HEK293 (cell line): ENCODE measurements around the gene XIRP1.

ENCODE experiments used
- CTCF ChIA-PET: fragments of 350-600 bp; formaldehyde crosslinking; extraction: SDS; loops from one replicate; lab custom pipeline; 2021; ENCODE audit warnings: antibody characterized with exemption; lab: Yijun Ruan, JAX
- POLR2A ChIA-PET: fragments of 300-600 bp; formaldehyde crosslinking; extraction: SDS; loops from one replicate; lab custom pipeline; 2020; ENCODE audit warnings: antibody characterized with exemption, inconsistent platforms; lab: Yijun Ruan, JAX
- H3K27ac ChIP-seq: fragments of 200-500 bp; sonication (Bioruptor generic); 2 replicates; pipeline ENCODE4 v1.5.1; 2014; ENCODE audit warnings: low read depth, low read length, control low read depth, inconsistent platforms; ENCODE audit errors: extremely low read depth
- H3K36me3 ChIP-seq, 2 experiments: fragments of 200-500 bp in 1 of 2; sonication (Bioruptor generic) in 1 of 2; 1 replicate in 1 of 2; 2 replicates in 1 of 2; pipeline ENCODE4 v1.5.1; 2014 to 2017; ENCODE audit warnings: inconsistent platforms in 2 of 2, low read length in 2 of 2; ENCODE audit not compliant: control insufficient read depth in 2 of 2, insufficient read depth in 1 of 2
- H3K4me1 ChIP-seq: fragments of 200-500 bp; sonication (Bioruptor generic); 2 replicates; pipeline ENCODE4 v1.5.1; 2014; ENCODE audit warnings: mild to moderate bottlenecking, low read length, inconsistent platforms; ENCODE audit not compliant: control insufficient read depth, insufficient read depth
- H3K4me3 ChIP-seq: 2 replicates; pipeline ENCODE4 v1.5.1; 2011; ENCODE audit warnings: low read depth, mild to moderate bottlenecking, control low read depth, low read length, moderate library complexity
- H3K9me3 ChIP-seq: fragments of 200-500 bp; sonication (Bioruptor generic); 2 replicates; pipeline ENCODE4 v1.5.1; 2014; ENCODE audit warnings: low read depth, low read length, inconsistent platforms; ENCODE audit not compliant: control insufficient read depth, insufficient read depth
- AEBP2 ChIP-seq: fragments of 450-650 bp; formaldehyde crosslinking; IDR thresholded peaks from 2 replicates; pipeline ENCODE4 v1.5.1; 2016; ENCODE audit warnings: missing biosample characterization, missing genetic modification characterization, borderline replicate concordance
- EGR2 ChIP-seq: fragments of 450-650 bp; formaldehyde crosslinking; IDR thresholded peaks from 2 replicates; pipeline ENCODE4 v1.5.1; 2016; ENCODE audit warnings: low read depth, missing biosample characterization, missing genetic modification characterization
- ELK4 ChIP-seq: IDR thresholded peaks from 2 replicates; pipeline ENCODE4 v1.6.1; 2011; ENCODE audit warnings: mild to moderate bottlenecking, low read depth, low read length, borderline replicate concordance
- FEZF1 ChIP-seq: fragments of 450-650 bp; formaldehyde crosslinking; IDR thresholded peaks from 2 replicates; pipeline ENCODE4 v1.5.1; 2016; ENCODE audit warnings: missing biosample characterization, missing genetic modification characterization
- HOXC10 ChIP-seq: sonication (generic); formaldehyde crosslinking; IDR thresholded peaks from 2 replicates; pipeline ENCODE4 v1.8.1; 2023; ENCODE audit warnings: mild to moderate bottlenecking, missing genetic modification reagents
- KLF1 ChIP-seq: fragments of 450-650 bp; formaldehyde crosslinking; IDR thresholded peaks from 2 replicates; pipeline ENCODE4 v1.5.1; 2016; ENCODE audit warnings: missing biosample characterization, missing genetic modification characterization
- KLF16 ChIP-seq: fragments of 450-650 bp; formaldehyde crosslinking; IDR thresholded peaks from 2 replicates; pipeline ENCODE4 v1.5.1; 2017; ENCODE audit warnings: missing biosample characterization, missing genetic modification characterization
- KLF9 ChIP-seq: fragments of 450-650 bp; formaldehyde crosslinking; IDR thresholded peaks from 2 replicates; pipeline ENCODE4 v1.5.1; 2016; ENCODE audit warnings: missing biosample characterization, missing genetic modification characterization, low read depth
- RBAK ChIP-seq: fragments of 450-650 bp; formaldehyde crosslinking; IDR thresholded peaks from 2 replicates; pipeline ENCODE4 v1.5.1; 2016; ENCODE audit warnings: missing biosample characterization, missing genetic modification characterization
- SP2 ChIP-seq: fragments of 450-650 bp; formaldehyde crosslinking; IDR thresholded peaks from 2 replicates; pipeline ENCODE4 v1.5.1; 2016; ENCODE audit warnings: missing biosample characterization, missing genetic modification characterization
- SP3 ChIP-seq: fragments of 450-650 bp; formaldehyde crosslinking; IDR thresholded peaks from 2 replicates; pipeline ENCODE4 v1.5.1; 2016; ENCODE audit warnings: missing biosample characterization, missing genetic modification characterization
- YY1 ChIP-seq: fragments of 450-650 bp; formaldehyde crosslinking; IDR thresholded peaks from 2 replicates; pipeline ENCODE4 v1.5.1; 2018; ENCODE audit warnings: missing biosample characterization, missing genetic modification characterization
- ZBTB20 ChIP-seq: fragments of 450-650 bp; formaldehyde crosslinking; IDR thresholded peaks from 2 replicates; pipeline ENCODE4 v1.5.1; 2016; ENCODE audit warnings: missing biosample characterization, missing genetic modification characterization
- ZFP3 ChIP-seq: fragments of 450-650 bp; formaldehyde crosslinking; IDR thresholded peaks from 2 replicates; pipeline ENCODE4 v1.5.1; 2016; ENCODE audit warnings: low read depth, missing biosample characterization, missing genetic modification characterization
- ZNF138 ChIP-seq: fragments of 450-650 bp; formaldehyde crosslinking; IDR thresholded peaks from 2 replicates; pipeline ENCODE4 v1.5.1; 2016; ENCODE audit warnings: missing biosample characterization, missing genetic modification characterization, borderline replicate concordance
- ZNF140 ChIP-seq: fragments of 450-650 bp; formaldehyde crosslinking; IDR thresholded peaks from 2 replicates; pipeline ENCODE4 v1.5.1; 2016; ENCODE audit warnings: missing biosample characterization, missing genetic modification characterization
- ZNF324 ChIP-seq: fragments of 450-650 bp; formaldehyde crosslinking; IDR thresholded peaks from 2 replicates; pipeline ENCODE4 v1.5.1; 2016; ENCODE audit warnings: missing biosample characterization, missing genetic modification characterization
- ZNF341 ChIP-seq: fragments of 450-650 bp; formaldehyde crosslinking; IDR thresholded peaks from 2 replicates; pipeline ENCODE4; 2016; ENCODE audit warnings: low read depth, missing biosample characterization, missing genetic modification characterization
- ZNF473 ChIP-seq: fragments of 450-650 bp; formaldehyde crosslinking; IDR thresholded peaks from 2 replicates; pipeline ENCODE4 v1.5.1; 2017; ENCODE audit warnings: missing biosample characterization, missing genetic modification characterization
- ZNF501 ChIP-seq: fragments of 450-650 bp; formaldehyde crosslinking; IDR thresholded peaks from 2 replicates; pipeline ENCODE4 v1.5.1; 2016; ENCODE audit warnings: missing biosample characterization, missing genetic modification characterization
- ZNF76 ChIP-seq: fragments of 450-650 bp; formaldehyde crosslinking; IDR thresholded peaks from 2 replicates; pipeline ENCODE4; 2016; ENCODE audit warnings: low read depth, missing biosample characterization, missing genetic modification characterization, borderline replicate concordance
- ZNF768 ChIP-seq: fragments of 450-650 bp; formaldehyde crosslinking; IDR thresholded peaks from 2 replicates; pipeline ENCODE4 v1.5.1; 2018; ENCODE audit warnings: missing biosample characterization, mild to moderate bottlenecking, missing genetic modification characterization
- ZNF776 ChIP-seq: fragments of 450-650 bp; formaldehyde crosslinking; IDR thresholded peaks from 2 replicates; pipeline ENCODE4 v1.5.0; 2017; ENCODE audit warnings: missing biosample characterization, missing genetic modification characterization, borderline replicate concordance
- ZNF785 ChIP-seq: fragments of 450-650 bp; formaldehyde crosslinking; IDR thresholded peaks from 2 replicates; pipeline ENCODE4 v1.5.1; 2016; ENCODE audit warnings: missing biosample characterization, missing genetic modification characterization
- TF ChIP-seq, protein P1 (sequence below): fragments of 450-650 bp; formaldehyde crosslinking; IDR thresholded peaks from 2 replicates; pipeline ENCODE4 v1.5.1; 2016; ENCODE audit warnings: missing biosample characterization, missing genetic modification characterization
- TF ChIP-seq, protein P2 (sequence below): fragments of 450-650 bp; formaldehyde crosslinking; IDR thresholded peaks from 2 replicates; pipeline ENCODE4 v1.5.1; 2017; ENCODE audit warnings: missing biosample characterization, mild to moderate bottlenecking, missing genetic modification characterization, moderate library complexity

XIRP1 gene

DNA sequence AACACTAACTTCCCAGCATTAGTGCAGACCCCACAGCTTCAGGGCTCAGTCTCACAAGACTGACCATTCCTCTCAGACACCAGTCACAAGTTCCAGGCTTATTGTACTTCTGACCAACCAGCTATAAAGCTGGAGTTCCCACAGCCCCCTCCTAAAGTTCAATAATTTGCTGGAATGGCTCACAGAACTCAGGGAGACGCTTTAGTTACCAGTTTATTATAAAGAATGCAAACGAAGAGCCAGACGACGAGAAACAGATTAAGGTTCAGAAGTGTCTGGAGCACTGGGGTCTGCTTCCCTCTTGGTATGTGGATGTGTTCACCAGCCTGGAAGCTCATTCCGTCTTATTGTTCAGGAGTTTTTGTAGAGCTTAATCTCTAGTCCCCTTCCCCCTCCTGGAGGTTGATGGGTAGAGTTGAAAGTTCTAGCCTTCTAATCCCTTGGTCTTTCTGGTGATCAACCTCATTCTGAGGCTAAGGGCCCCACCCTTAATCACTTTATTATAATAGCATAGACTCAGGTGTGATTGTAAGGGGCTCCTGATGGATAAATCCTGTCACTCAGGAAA, 34.2 kb downstream of the XIRP1 start (continued):
- no peak for TF ChIP-seq ZNF776 (tag by site-specific recombination)
- TF ChIP-seq ZNF324: no peak
- TF ChIP-seq ZNF501 (tag by site-specific recombination): no peak
- TF ChIP-seq ZBTB20 (tag by site-specific recombination): no peak
- no peak for TF ChIP-seq ZNF473 (tag by site-specific recombination)
- no peak for TF ChIP-seq KLF1 (tag by site-specific recombination)
- no peak for TF ChIP-seq ZNF140 (tag by site-specific recombination)
- TF ChIP-seq, protein P1, sequence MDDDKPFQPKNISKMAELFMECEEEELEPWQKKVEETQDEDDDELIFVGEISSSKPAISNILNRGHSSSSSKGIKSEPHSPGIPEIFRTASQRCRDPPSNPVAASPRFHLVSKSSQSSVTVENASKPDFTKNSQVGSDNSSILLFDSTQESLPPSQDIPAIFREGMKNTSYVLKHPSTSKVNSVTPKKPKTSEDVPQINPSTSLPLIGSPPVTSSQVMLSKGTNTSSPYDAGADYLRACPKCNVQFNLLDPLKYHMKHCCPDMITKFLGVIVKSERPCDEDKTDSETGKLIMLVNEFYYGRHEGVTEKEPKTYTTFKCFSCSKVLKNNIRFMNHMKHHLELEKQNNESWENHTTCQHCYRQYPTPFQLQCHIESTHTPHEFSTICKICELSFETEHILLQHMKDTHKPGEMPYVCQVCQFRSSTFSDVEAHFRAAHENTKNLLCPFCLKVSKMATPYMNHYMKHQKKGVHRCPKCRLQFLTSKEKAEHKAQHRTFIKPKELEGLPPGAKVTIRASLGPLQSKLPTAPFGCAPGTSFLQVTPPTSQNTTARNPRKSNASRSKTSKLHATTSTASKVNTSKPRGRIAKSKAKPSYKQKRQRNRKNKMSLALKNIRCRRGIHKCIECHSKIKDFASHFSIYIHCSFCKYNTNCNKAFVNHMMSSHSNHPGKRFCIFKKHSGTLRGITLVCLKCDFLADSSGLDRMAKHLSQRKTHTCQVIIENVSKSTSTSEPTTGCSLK (tag by site-specific recombination): no peak
- TF ChIP-seq ELK4: no peak

DNA sequence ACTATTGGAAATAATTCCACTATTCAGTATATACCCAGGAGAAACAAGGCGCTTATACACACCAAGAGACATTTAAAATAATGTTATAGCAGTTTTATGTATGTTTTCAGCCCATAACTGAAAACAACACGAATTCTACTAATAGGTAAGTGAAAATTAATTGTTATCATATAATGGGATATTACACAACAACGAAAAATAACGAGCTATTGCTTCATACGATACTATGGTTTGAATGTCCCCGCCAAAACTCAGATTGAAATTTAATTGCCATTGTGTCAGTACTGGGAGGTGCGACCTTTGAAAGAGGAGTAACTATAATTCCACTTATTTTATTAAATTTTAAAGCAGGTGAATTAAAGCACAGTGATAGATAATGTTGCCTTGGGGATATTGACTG, 35.0 kb downstream of the XIRP1 start:
- CTCF ChIA-PET: interaction anchor here (1.2 kb wide), 1 partner anchor 131 kb away, joined by 5 read pairs; no protein-coding TSS in a partner anchor
- POLR2A ChIA-PET: no interaction called here
- H3K4me3 ChIP-seq: no peak overlapping the region

GRCh38 chr3:39156421-39156820, 36.0 kb downstream of the XIRP1 start:
- Histone ChIP-seq H3K9me3 (no peaks in the 10 kb centered on the region), H3K4me3 (no peak overlapping the region), H3K4me1 (peaks cover 6% of the 10 kb centered on the region), H3K36me3 (no peaks in the 10 kb centered on the region), H3K27ac (no peak overlapping the region)
- ChIA-PET CTCF (no interaction called here), POLR2A (no interaction called here)
- TF ChIP-seq, protein P2, sequence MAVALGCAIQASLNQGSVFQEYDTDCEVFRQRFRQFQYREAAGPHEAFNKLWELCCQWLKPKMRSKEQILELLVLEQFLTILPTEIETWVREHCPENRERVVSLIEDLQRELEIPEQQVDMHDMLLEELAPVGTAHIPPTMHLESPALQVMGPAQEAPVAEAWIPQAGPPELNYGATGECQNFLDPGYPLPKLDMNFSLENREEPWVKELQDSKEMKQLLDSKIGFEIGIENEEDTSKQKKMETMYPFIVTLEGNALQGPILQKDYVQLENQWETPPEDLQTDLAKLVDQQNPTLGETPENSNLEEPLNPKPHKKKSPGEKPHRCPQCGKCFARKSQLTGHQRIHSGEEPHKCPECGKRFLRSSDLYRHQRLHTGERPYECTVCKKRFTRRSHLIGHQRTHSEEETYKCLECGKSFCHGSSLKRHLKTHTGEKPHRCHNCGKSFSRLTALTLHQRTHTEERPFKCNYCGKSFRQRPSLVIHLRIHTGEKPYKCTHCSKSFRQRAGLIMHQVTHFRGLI (tag by site-specific recombination): no peak
- no peak for TF ChIP-seq KLF16 (tag by site-specific recombination)
- TF ChIP-seq ZNF785 (tag by site-specific recombination): no peak
- TF ChIP-seq ZNF138 (tag by site-specific recombination): no peak
- TF ChIP-seq RBAK: no peak
- TF ChIP-seq SP3 (tag by site-specific recombination): no peak
- TF ChIP-seq ZNF76 (tag by site-specific recombination): no peak
- TF ChIP-seq YY1 (tag by site-specific recombination): no peak
- no peak for TF ChIP-seq HOXC10 (CRISPR knock-in tag)
- TF ChIP-seq KLF9 (tag by site-specific recombination): no peak
- no peak for TF ChIP-seq SP2 (tag by site-specific recombination)
- TF ChIP-seq KLF1 (tag by site-specific recombination): no peak
- TF ChIP-seq ZNF341: no peak
- no peak for TF ChIP-seq ZNF324

More for the DNA sequence above, 35.0 kb downstream of the XIRP1 start:
- no peaks in the 10 kb centered on the region for H3K36me3 ChIP-seq
- H3K27ac ChIP-seq: no peak overlapping the region
- H3K4me1 ChIP-seq: no peaks in the 10 kb centered on the region; the same call in 1 of the 2 replicates
- TF ChIP-seq EGR2: no peak
- TF ChIP-seq FEZF1 (tag by site-specific recombination): no peak
- TF ChIP-seq ZNF768 (tag by site-specific recombination): no peak
- TF ChIP-seq AEBP2 (tag by site-specific recombination): no peak
- TF ChIP-seq ELK4: no peak
- no peak for TF ChIP-seq ZFP3 (tag by site-specific recombination)
- H3K9me3 ChIP-seq: no peaks in the 10 kb centered on the region
